Upper lobe of right lung (tissue), 1 donor: ENCODE measurements around the gene ADAMTS6. TPM values are rescaled to one million over a fixed set of nuclear protein-coding genes. Genes with fewer than 3 reads are reported as not detected.

Source experiments
- ATAC-seq: fragments of 200-7000 bp; cut with Tn5 transposase; one replicate; pipeline ENCODE4 v1.9.1; 2020; ENCODE audit warnings: mild to moderate bottlenecking, moderate library complexity
- DNase-seq: peaks from one replicate; pipeline ENCODE4 v3.0.0-alpha.2; 2020
- H3K27ac ChIP-seq: fragments of 200-600 bp; one replicate; pipeline ENCODE4 v1.8.0; 2022
- H3K27me3 ChIP-seq: fragments of 200-600 bp; one replicate; pipeline ENCODE4 v1.8.0; 2022; ENCODE audit warnings: mild to moderate bottlenecking
- H3K36me3 ChIP-seq: fragments of 200-600 bp; one replicate; pipeline ENCODE4 v1.8.0; 2022
- H3K4me1 ChIP-seq: fragments of 200-600 bp; one replicate; pipeline ENCODE4 v1.8.0; 2022
- H3K4me3 ChIP-seq: fragments of 200-600 bp; one replicate; pipeline ENCODE4 v1.8.0; 2022; ENCODE audit warnings: mild to moderate bottlenecking
- H3K9me3 ChIP-seq: fragments of 200-600 bp; one replicate; pipeline ENCODE4 v1.8.0; 2022
- CTCF ChIP-seq: fragments of 200-600 bp; IDR thresholded peaks from one replicate; pipeline ENCODE4 v1.8.0; 2022; ENCODE audit warnings: antibody characterized with exemption
- intact Hi-C: fragments of 100-400 bp; cut with DNase I; formaldehyde crosslinking; loops from one replicate; pipeline ENCODE4 v1.11.0; 2022
- total RNA-seq: library from RNA; stranded (reverse); fragmentation: NEBNext Ultra II Directional; extraction: Animal tissue kit (Norgen Biotek cat#: 25700); gene quantifications from one replicate; pipeline ENCODE4 v1.2.1, GENCODE V29; 2021
- donor health status: DM: no; HTN: yes; CAD: no; lungs with severe emphysema.

Gene ADAMTS6
- total RNA-seq, 1 donor from 2014 or later = 2.3 TPM

GRCh38 chr5:65462139-65462705, 19.5 kb downstream of the ADAMTS6 start:
- DNase-seq (no peak), ATAC-seq (no peak)
- no peaks in the 10 kb centered on the region for H3K9me3 ChIP-seq
- H3K4me3 ChIP-seq = no peak overlapping the region
- intact Hi-C loops = no loop called here
- no peak for TF ChIP-seq CTCF
- no peaks in the 10 kb centered on the region for H3K27me3 ChIP-seq
- no peaks in the 10 kb centered on the region for H3K36me3 ChIP-seq
- no peak overlapping the region for H3K27ac ChIP-seq
- no peaks in the 10 kb centered on the region for H3K4me1 ChIP-seq

GRCh38 chr5:65461490-65461889, 20.2 kb downstream of the ADAMTS6 start:
- no peaks in the 10 kb centered on the region for H3K9me3 ChIP-seq
- TF ChIP-seq CTCF = no peak
- no peak for ATAC-seq
- H3K27ac ChIP-seq = no peak overlapping the region
- no peaks in the 10 kb centered on the region for H3K36me3 ChIP-seq
- no peak for DNase-seq
- no peaks in the 10 kb centered on the region for H3K27me3 ChIP-seq
- intact Hi-C loops = no loop called here
- no peaks in the 10 kb centered on the region for H3K4me1 ChIP-seq
- no peak overlapping the region for H3K4me3 ChIP-seq

- no peak for ATAC-seq
- no peaks in the 10 kb centered on the region for H3K9me3 ChIP-seq
- no peak for TF ChIP-seq CTCF
- no peaks in the 10 kb centered on the region for H3K27me3 ChIP-seq
- no peaks in the 10 kb centered on the region for H3K4me1 ChIP-seq
- H3K36me3 ChIP-seq = no peaks in the 10 kb centered on the region
- H3K4me3 ChIP-seq = no peak overlapping the region
- no peak overlapping the region for H3K27ac ChIP-seq
- intact Hi-C loops = no loop called here
- no peak for DNase-seq
Observed at GRCh38 chr5:65459995-65460394, 21.7 kb downstream of the ADAMTS6 start.

GRCh38 chr5:65455064-65455463, 26.7 kb downstream of the ADAMTS6 start:
- TF ChIP-seq CTCF = no peak
- intact Hi-C loops = no loop called here
- DNase-seq = no peak
- Histone ChIP-seq H3K36me3 (no peaks in the 10 kb centered on the region), H3K9me3 (no peaks in the 10 kb centered on the region), H3K27ac (no peak overlapping the region), H3K27me3 (no peaks in the 10 kb centered on the region), H3K4me3 (no peak overlapping the region), H3K4me1 (no peaks in the 10 kb centered on the region)
- no peak for ATAC-seq

GRCh38 chr5:65451436-65451835, 30.3 kb downstream of the ADAMTS6 start:
- no peaks in the 10 kb centered on the region for H3K4me1 ChIP-seq
- no peak for TF ChIP-seq CTCF
- no peak overlapping the region for H3K4me3 ChIP-seq
- DNase-seq (no peak), ATAC-seq (no peak)
- H3K9me3 ChIP-seq = no peaks in the 10 kb centered on the region
- H3K27ac ChIP-seq = no peak overlapping the region
- intact Hi-C loops = no loop called here
- no peaks in the 10 kb centered on the region for H3K36me3 ChIP-seq
- H3K27me3 ChIP-seq = no peaks in the 10 kb centered on the region

- Histone ChIP-seq H3K9me3 (no peaks in the 10 kb centered on the region), H3K27ac (no peak overlapping the region), H3K4me1 (no peaks in the 10 kb centered on the region), H3K4me3 (no peak overlapping the region), H3K27me3 (no peaks in the 10 kb centered on the region), H3K36me3 (no peaks in the 10 kb centered on the region)
- intact Hi-C loops = no loop called here
- no peak for DNase-seq
- no peak for ATAC-seq
- no peak for TF ChIP-seq CTCF
Observed at GRCh38 chr5:65446682-65447081, 35.0 kb downstream of the ADAMTS6 start.
